Mesothelial cell of epicardium (in vitro differentiated cells): ENCODE data around the gene RERE. TPM values are rescaled to one million over a fixed set of nuclear protein-coding genes. Genes with fewer than 3 reads are reported as not detected.

Source experiments
- DNase-seq, 2 experiments: peaks; one replicate each; pipeline ENCODE4 v3.0.0; 2021; ENCODE audit warnings: low spot score in 2 of 2; ENCODE audit not compliant: unreplicated experiment in 2 of 2
- H3K27ac Mint-ChIP-seq: 2 replicates; pipeline ENCODE4 v1.8.0; 2021; ENCODE audit warnings: mixed read lengths
- H3K27me3 Mint-ChIP-seq: 2 replicates; pipeline ENCODE4 v1.8.0; 2021; ENCODE audit warnings: low read depth, mixed read lengths
- H3K36me3 Mint-ChIP-seq: 2 replicates; pipeline ENCODE4 v1.8.0; 2021; ENCODE audit warnings: mixed read lengths
- H3K4me1 Mint-ChIP-seq: 2 replicates; pipeline ENCODE4 v1.8.0; 2021; ENCODE audit warnings: mixed read lengths
- H3K4me3 Mint-ChIP-seq: 2 replicates; pipeline ENCODE4 v1.8.0; 2021; ENCODE audit warnings: mild to moderate bottlenecking, moderate library complexity, mixed read lengths
- H3K9me3 Mint-ChIP-seq: 2 replicates; pipeline ENCODE4 v1.8.0; 2021; ENCODE audit warnings: mixed read lengths
- CTCF ChIP-seq: fragments of 200-600 bp; sonication (generic); IDR thresholded peaks from one replicate; pipeline ENCODE4 v1.5.0; 2021; ENCODE audit warnings: antibody characterized with exemption; ENCODE audit not compliant: unreplicated experiment
- total RNA-seq: library from RNA; stranded (reverse); gene quantifications from 3 replicates; pipeline ENCODE4 v1.2.1, GENCODE V29; 2021

The RERE gene
- total RNA-seq, 1 donor from 2014 or later = 187 TPM

- Mint-ChIP-seq H3K9me3 (no peaks in the 10 kb centered on the region), H3K27me3 (no peaks in the 10 kb centered on the region), H3K27ac (peak overlapping the region; percentile 63), H3K4me3 (no peak overlapping the region), H3K36me3 (peaks cover 4% of the 10 kb centered on the region), H3K4me1 (peaks cover 66% of the 10 kb centered on the region)
- DNase-seq = no peak
- no peak for TF ChIP-seq CTCF
These were observed 447.2 kb downstream of the RERE start for GRCh38 chr1:8370046-8370881.

- DNase-seq = no peak
- Mint-ChIP-seq H3K4me1 (peaks cover 59% of the 10 kb centered on the region), H3K9me3 (no peaks in the 10 kb centered on the region), H3K27me3 (no peaks in the 10 kb centered on the region), H3K36me3 (peaks cover 7% of the 10 kb centered on the region), H3K4me3 (no peak overlapping the region), H3K27ac (peak overlapping the region; percentile 25)
- no peak for TF ChIP-seq CTCF
These were observed 448.3 kb downstream of the RERE start for GRCh38 chr1:8368956-8369639.

- peaks cover 56% of the 10 kb centered on the region for H3K4me1 Mint-ChIP-seq
- H3K36me3 Mint-ChIP-seq = peaks cover 7% of the 10 kb centered on the region
- TF ChIP-seq CTCF = no peak
- H3K9me3 Mint-ChIP-seq = no peaks in the 10 kb centered on the region
- no peaks in the 10 kb centered on the region for H3K27me3 Mint-ChIP-seq
- no peak for DNase-seq
- H3K4me3 Mint-ChIP-seq = no peak overlapping the region
- peak overlapping the region; percentile 57 for H3K27ac Mint-ChIP-seq
These were observed 449.8 kb downstream of the RERE start for GRCh38 chr1:8367571-8368194.

- Mint-ChIP-seq H3K27me3 (no peaks in the 10 kb centered on the region), H3K9me3 (no peaks in the 10 kb centered on the region), H3K4me3 (no peak overlapping the region), H3K36me3 (peaks cover 7% of the 10 kb centered on the region), H3K4me1 (peaks cover 38% of the 10 kb centered on the region), H3K27ac (no peak overlapping the region)
- TF ChIP-seq CTCF = no peak
- no peak for DNase-seq
These were observed 451.6 kb downstream of the RERE start for GRCh38 chr1:8365661-8366362.

GRCh38 chr1:8364528-8365442 lies 452.7 kb downstream of the RERE start:
- Mint-ChIP-seq H3K27ac (peak overlapping the region; percentile 34), H3K27me3 (no peaks in the 10 kb centered on the region), H3K9me3 (no peaks in the 10 kb centered on the region), H3K4me3 (no peak overlapping the region), H3K36me3 (peaks cover 7% of the 10 kb centered on the region), H3K4me1 (peaks cover 29% of the 10 kb centered on the region)
- no peak for TF ChIP-seq CTCF
- DNase-seq = no peak
